Mesenteric fat pad (tissue), 1 donor: Measurements from ENCODE around the gene IZUMO1R. TPM values are rescaled to one million over a fixed set of nuclear protein-coding genes. Genes with fewer than 3 reads are reported as not detected.
"Not testable (repeated sequence)": the region's sequence is repeated elsewhere in the genome, so short reads cannot be mapped to it uniquely, and the experiment has no call there.

Experiments used
- DNase-seq: peaks from one replicate; pipeline ENCODE4 v3.0.0-alpha.2; 2020; ENCODE audit warnings: low spot score
- long read RNA-seq: library from polyadenylated mRNA; unstranded; transcript quantifications from one replicate; pipeline ENCODE4 v2.0.0, GENCODE V29; 2020
- total RNA-seq: library from RNA; stranded (reverse); fragmentation: NEBNext Ultra II Directional; extraction: Animal tissue kit (Norgen Biotek cat#: 25700); gene quantifications from one replicate; pipeline ENCODE4 v1.2.1, GENCODE V29; 2021
- donor health status: DM: yes; HTN: yes; CAD: no.

Gene IZUMO1R
- not detected for total RNA-seq
- long read RNA-seq, result 0 reads

DNA sequence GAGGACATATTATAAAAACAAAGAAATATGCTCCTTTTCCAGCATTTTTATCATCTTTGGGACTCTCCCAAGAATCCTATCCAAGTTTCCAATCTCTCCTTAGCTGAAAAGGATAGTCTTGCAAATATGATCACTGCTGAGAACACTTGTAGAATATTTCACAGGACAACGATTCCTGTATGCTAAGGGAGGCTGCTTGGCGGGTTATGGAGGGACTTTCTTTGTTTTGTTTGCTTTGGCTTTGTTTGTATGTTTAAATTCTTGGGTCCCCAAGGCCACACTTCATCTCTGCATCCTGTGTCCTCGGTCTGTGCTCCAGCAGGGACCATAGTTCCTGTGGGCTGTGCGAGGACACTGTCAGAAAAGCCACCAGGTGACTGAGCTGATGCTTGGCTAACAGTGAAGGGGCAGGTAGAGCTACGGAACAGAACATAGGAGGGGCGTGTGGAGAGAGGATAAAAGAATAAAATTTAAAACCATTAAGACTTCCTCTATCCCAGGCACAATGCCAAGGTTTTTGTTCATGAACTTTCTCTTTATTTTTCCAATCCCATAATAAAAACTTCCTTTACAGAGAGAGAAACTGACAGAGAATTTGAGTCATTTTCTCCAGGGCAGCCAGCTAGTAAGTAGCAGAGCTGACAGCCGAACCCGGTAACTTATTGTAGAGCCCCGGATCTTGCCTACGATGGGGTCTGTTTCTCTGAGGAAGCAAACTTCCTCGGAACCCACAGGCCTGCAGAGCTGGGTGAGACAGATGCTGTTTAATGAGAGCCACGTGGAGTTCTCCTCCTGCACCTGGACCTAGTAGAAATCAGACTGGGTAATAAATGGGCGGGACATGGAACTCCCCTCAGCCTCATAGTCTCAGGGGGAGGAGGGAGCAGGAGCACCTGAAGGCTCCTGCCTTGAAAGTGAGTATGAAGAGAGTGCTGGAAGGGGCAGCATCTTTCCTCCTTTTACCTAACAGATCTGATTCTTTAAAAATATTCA is at the start of gene IZUMO1R:
IZUMO1R (plus strand) TSS at position 615 of the 993 bp plus-strand sequence. CDS start 1,057 bp downstream, outside the sequence.
- DNase-seq, result no peak

DNA sequence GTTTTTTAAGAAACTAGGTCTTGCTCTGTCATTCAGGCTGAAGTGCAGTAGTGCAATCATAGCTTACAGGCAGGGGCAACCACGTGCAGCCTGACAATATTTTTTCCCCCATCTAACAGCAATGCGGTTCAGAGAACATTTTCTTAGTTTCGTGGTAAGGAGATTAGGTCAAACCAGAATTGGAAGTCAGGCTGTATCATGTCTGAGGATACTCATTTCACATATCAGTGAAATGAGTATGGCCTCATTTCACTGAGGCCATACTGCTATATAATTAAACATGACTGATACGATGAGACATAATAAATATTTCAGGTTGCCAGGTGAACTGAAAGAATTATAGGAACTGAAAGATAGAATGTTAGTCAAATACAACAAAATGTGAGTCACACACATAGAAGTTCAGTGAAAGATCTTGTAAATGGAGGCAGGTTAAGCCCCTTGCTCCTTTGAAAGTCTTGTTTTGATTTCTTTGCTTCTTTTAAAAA is 32.5 kb upstream of the IZUMO1R start:
- DNase-seq, result no peak

DNA sequence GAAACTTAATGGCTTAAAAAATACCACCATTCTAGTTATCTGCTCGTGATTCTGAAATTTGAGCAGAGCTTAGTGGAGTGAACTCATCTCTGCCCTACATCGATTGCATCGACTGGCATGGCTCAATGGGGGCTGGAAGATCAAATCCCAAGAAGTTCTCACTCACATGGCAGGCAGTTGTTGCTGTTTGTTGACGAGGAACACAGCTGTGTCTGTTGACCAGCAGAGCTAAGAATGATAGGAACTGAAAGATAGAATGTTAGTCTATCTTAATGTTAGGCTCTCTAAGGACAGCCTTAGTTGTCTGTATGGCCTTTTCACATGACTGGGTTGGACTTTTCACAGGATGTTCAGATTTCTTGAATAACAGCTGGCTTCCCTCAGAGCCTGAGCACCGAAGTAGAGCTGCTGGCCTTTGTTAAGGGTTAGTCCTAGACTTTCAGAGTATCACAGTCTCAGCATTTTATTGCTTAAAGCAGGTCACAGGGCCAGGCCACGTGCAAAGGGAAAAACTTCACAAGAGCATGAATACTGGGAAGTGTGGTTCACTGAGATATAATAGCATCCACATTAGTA is 31.6 kb upstream of the IZUMO1R start:
- DNase-seq, result no peak

DNA sequence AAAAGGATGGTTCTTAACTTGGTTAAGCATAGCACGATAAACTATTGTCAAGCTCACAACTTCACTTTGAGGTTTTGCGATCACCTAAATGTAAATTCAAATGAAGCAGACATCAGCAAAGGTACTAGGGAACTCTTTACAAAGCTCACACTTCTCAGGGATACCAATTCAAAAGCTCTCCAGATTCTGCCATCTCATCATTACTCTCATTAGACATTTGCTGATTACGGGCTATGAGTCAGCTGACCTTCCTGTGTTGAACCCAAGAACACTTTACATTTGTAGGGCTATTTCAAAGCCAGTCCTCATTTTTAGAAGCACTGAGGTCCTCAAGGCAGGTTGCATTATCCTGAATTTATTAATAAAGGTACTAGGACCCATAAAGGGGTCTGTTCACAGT is 28.4 kb upstream of the IZUMO1R start:
- no peak for DNase-seq

DNA sequence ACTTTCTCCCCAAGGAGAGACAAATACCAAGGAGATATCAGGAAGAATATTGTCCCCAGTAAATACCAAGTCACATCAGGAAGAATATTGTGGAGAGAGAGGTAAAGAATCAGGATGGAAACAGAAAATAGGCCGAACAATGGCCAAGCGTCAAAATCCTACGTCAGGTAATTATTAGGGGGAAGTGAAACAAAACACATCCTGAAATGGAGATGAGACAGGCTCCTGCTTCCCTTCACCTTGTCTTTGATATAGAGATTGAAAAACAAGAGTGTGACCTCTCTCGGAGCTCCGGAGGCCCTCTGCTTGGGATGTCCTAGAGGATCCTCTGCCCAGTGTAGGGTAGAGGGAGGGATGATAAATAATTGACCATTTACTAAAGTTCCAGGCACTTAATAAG is 27.4 kb upstream of the IZUMO1R start:
- no peak for DNase-seq

DNA sequence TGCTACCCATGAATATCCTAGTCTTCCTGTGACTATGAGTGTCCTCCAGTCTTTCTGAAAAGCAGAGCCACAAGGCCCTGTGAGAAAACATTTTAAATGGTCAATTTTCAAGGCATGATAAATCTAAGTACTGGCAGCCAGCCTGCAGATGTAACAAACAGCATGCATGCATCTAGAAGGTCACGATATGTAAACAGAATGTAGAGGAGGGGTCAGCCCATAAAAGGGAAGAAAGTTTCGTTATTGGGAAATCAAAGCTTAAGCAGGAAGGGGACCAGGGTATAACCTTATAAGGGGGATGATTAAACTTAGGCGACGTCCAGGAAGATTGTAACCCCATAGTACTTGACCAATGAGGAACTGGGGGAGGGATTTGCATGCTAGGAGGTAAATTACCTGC is 26.2 kb upstream of the IZUMO1R start:
- not testable (repeated sequence) for DNase-seq

DNA sequence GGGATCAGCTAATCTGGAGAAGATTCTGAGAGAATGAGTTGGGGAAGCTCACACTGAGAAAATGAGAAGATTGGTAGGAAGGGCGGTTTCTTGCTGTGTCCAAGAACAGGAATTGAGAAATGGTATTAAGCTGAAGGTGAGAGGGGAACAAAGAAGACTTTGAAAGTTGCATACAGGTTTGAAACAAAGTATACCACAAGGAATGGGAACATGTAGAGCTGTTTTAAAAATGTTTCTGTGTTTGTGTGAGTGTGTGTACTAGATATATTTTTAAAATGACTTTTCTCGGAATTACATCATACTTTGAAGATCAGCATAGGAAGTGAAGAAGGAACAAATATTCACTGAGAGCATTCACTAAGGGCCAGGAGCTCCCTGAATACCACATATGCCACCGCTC is 24.4 kb upstream of the IZUMO1R start:
- DNase-seq, result no peak

DNA sequence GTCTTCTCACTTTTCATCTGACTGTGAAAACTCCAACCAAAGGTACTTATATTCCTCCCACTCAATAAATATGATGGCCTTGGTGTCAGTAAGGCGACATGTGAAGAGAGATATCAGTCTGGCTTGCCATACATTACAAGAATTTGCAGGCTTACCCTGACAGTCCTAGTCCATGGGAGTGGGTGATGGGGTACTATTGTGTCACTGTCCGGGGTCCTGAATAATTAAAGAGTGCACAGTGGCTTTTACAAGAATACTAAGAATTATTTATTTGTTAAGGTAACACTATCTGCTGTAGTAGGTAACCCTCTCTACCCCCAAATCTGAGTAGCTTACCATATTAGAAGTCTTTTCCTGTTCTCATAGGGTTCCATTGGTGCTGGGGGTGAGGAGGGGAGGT is 23.1 kb upstream of the IZUMO1R start:
- no peak for DNase-seq

DNA sequence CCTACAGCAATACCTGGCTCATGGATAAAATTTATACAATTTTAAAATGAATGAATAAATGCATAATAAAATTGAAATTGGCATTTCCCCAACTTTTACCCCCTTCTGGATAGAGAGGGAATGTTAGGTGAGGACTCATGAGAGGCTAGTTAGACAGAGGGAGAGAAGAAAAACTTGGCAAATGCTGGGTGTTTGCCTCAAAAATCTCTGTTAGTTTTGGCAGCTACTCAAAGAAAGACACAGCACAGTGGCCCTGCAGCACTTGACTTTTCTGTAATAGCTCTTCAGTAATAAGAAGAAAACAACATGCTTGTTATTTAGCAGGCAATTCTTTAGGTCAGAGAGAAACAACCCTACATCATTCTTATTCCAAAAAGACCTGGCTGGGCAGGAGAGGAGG is 20.7 kb upstream of the IZUMO1R start:
- DNase-seq, result no peak

DNA sequence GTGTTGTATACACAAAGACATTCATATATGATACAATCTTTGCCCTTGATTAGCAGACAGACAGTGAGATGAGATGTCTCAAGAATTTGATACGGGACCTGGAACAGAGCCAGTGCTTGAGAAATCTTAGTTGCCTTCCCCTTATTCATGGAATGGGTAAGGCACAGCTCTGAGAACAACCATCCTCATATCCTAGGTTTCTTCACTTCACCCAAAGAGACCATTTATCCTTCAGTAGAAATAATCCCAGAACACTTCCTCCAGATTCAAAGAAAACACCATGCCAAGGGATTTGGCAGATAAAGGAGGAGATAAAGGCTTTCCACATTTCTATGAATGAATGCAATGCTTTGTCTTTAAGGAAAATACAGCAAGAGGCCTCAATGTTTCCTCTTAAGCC is 8.8 kb upstream of the IZUMO1R start:
- DNase-seq, result no peak

DNA sequence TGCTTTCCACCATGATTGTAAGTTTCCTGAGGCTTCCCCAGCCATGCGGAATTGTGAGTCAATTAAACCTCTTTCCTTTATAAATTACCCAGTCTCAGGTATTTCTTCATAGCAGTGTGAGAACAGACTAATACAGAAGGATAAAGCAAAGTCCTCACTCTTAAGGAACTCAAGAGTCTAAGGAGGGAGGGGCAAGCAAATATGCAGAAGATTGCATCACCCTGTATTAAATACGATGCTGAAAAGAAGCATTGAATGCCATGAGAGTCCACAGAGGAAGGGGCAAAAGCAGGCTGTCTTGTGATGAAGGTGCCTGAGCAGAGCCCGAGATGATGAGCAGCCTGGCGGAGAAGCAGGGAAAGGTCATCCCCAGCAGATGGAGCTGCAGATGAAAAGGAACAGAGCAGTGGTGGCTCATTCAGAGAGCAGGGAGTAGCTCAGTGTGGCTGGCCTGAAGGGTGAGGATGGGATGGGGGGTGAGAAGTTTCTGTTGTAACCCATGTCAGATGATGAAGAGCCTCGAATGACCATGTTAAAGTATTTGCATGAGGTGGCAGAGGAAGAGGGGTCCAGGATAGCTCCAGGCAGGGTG is 6.3 kb upstream of the IZUMO1R start:
- DNase-seq, result no peak

DNA sequence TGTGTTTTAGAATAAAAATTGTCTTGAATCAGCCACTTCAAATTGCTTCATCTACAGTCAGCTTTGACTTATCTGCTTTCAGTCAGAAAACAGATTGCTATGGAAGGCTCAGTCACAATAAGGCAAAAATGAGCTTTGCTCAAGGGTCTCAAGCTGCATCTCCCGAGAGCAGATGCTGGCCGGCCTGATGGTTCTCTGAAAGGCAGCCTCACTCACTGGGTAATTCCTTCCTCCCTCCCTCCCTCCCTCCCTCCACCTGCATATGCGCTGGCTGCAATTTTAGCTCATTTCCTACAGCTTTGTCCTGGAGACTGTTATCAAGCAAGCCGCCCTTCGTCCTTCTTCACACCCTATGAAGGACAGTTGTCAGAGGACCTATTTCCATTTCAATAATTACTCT is 1.6 kb upstream of the IZUMO1R start:
- no peak for DNase-seq

DNA sequence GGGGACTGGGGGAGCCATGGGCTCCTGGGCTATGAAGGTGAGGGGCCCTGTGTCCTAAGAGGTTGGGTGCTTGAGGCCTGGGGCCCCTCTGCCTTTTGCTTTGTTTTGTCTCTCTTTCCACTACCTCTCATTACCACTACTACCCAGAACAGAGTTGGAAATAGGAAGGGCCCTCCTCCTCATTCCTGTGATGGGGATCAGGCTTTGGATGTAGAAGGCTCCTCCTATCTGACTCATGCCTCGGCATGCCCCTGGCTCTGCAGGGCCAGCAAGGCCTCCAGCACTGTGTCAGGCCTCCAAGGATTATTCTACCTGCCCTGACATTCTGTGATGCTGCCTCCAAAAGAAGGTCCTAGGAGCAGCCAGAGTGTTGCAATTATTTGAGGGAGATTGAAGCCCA is 766 bp downstream of the IZUMO1R start:
- DNase-seq, result no peak

DNA sequence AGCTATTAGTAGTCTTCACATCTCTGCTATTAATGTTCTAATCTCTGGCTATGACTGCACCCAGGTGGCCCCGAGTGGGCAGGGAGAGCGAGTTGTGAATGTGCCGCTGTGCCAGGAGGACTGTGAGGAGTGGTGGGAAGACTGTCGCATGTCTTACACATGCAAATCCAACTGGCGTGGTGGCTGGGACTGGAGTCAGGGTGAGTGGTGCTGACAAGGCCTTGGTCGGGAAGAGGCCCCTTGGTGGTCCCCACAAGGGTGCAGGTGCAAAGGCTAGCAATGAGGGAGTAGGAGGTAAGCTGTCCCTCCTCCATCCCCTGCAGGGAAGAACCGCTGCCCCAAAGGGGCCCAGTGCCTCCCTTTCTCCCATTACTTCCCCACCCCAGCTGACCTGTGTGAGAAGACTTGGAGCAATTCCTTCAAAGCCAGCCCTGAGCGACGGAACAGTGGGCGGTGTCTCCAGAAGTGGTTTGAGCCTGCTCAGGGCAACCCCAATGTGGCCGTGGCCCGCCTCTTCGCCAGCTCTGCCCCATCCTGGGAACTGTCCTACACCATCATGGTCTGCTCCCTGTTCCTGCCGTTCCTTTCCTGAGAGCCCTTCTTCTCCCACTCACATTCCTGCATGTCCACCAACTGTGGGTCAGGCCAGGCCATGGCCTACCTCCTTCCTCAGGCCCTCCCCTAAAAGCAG is 2.9 kb downstream of the IZUMO1R start:
- no peak for DNase-seq

DNA sequence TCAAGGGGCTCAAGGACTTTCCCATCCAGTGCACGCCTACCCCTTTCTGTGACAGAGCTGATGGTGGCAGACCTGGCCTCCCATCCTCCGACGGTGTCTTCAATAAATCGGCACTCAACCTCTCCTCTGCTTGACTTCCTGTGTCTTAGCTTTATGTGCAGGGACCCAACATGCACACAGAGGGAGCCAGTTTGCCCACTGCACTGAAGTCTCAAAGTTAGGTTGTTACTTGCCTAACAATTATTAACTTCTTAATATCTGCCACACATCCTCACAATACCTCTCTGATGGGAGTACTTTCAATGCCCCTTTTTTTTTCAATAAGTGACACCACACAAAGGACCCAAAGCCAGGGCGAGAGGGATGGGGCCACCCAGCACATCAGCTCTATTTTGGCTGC is 3.6 kb downstream of the IZUMO1R start:
- DNase-seq, result no peak

DNA sequence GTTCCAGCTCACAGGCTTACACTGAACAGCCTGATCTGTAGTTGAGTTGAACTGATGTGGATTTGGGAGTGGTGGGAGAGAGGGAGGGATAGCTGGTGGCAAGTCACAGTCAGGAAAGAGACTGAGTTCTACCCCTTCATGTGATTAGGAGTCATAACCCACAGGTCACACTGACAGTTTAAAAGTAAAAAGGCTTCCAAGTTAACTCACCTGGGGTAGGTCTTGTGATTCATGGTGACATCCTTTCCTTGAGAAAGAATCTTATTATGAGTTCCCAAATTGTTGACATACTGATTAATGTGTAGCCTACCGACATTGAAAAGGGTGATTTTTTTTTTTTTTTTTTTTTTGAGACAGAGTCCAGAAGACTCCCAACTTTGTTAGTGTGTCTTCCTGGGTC is 5.4 kb downstream of the IZUMO1R start:
- no peak for DNase-seq

DNA sequence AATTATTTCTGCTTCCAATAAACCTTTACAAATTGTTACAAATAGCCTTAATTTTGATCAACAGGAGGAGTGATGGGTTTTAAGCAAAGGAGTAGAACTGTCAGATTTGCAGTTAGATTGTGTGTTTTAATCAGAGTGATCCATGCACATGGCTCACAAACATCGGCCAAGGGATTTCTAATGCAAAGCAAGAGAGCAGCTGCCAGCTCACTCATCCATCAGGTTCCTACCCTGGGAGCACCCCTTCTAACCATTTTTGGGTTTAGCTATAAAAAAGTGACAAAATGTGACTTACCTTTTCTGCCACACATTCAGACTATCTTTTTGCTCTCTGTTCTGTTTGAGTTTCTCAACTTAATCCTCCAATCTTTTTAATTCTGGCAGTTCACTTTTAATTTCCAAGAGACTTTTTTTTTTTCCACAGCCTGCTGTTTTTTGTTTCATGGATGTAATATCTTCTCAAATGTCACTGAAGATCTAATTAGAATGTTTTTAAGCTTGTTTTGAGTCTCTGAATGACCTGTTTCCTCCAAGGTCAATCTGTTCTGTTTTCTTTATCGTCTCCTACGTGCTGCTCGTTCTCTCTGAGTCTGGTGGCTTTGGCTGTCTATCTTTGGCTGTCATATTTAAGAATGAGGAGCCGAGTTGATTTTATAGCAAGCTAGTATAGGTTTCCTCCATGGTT is 6.0 kb downstream of the IZUMO1R start:
- no peak for DNase-seq

DNA sequence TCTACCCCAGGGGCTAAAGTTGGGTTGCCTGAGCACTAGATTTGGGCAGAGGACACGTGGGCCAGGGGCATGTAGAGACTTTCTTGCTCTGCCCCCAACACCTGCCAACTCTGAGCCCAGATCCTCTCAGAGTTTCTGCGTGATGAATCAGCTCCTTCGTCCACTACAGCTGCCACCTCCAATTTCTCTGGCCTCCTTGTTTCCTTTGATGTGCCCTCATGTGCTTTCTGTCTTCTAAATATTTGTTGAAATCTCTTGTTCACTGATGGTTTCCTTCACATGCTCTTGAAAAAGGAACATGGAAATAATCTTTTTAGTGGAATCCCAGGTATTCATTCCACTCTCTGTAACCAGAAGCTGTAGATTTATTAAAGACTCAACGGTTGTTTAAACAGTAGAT is 8.0 kb downstream of the IZUMO1R start:
- no peak for DNase-seq

DNA sequence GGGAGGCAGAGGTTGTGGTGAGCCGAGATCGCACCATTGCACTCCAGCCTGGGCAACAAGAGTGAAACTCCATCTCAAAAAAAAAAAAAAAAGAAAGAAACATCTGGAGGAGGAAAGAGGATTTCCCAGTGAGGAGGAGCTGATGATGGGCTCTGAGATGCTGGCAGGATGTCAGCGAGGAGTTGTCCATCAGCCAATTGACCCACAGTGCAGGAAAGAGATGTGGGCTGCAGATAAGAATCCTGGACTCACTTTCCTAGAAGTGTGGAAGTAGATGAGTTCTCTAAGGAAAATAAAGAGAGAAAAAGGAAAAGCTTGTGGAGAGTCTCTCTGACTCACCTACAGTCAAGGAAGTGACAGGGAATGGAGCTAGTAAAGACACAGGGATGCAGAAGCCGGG is 9.7 kb downstream of the IZUMO1R start:
- DNase-seq, result no peak

DNA sequence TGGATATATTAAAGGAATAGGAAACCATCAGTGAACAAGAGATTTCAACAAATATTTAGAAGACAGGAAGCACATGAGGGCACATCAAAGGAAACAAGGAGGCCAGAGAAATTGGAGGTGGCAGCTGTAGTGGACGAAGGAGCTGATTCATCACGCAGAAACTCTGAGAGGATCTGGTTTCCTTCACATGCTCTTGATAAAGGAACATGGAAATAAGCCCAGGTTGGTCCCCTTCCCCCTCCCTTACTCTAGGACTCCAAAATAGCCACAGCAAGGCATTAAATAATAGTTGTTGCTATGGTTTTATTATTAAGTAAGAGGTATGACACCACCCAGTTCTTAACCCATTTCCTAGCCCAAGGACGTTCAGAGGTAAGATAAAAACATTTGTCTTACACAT is 11.3 kb downstream of the IZUMO1R start:
- no peak for DNase-seq

DNA sequence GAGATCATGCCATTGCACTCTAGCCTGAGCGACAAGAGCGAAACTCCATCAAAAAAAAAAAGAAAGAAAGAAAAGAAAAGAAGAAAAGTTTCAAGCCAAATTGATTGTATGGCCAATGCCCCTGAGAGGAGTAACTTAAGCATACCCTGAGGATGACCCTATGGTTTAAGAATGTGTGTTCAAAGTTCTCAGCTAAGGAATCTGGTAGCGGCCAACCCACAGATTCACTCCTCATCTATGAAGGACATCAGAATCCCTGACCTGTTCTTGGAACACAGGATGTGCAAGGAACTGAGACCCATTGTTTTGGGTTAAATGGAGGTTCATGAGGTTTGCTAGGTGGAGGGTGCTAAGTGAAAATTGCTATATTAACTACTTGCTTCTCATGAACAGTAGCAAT is 18.1 kb downstream of the IZUMO1R start:
- DNase-seq, result no peak
